SK-N-MC (cell line): Measurements from ENCODE around the gene CHIC1.

Experiments
- EZH2 ChIP-seq: fragments of 200-600 bp; sonication (generic); IDR thresholded peaks from one replicate; pipeline ENCODE4 v1.6.1; 2017; ENCODE audit warnings: antibody characterized with exemption
- FOXP2 ChIP-seq: optimal IDR thresholded peaks from 2 replicates; pipeline ENCODE3; 2011; ENCODE audit warnings: mild to moderate bottlenecking, moderate library complexity; ENCODE audit not compliant: insufficient read depth; ENCODE audit errors: extremely low read length, control extremely low read depth
- POLR2AphosphoS5 ChIP-seq: IDR thresholded peaks from 2 replicates; pipeline ENCODE4 v1.6.1; 2012; ENCODE audit warnings: mild to moderate bottlenecking, low read depth, low read length, borderline replicate concordance

- no peak for TF ChIP-seq POLR2AphosphoS5
- no peak for TF ChIP-seq EZH2
- TF ChIP-seq FOXP2, result no peak
Measured at GRCh38 chrX:73668779-73669178, 105.8 kb downstream of the CHIC1 start.
